ENCODE data around the gene TFF2.
A peak's percentile ranks its signal among the peaks of the same experiment; 100 is the strongest.

TFF2 gene

GRCh38 chr21:42362198-42362597 is 11.4 kb upstream of the TFF2 start:
- TF ChIP-seq EZH2phosphoT487 (IDR thresholded peaks at IDR 0.05; ENCODE audit: borderline replicate concordance): no peak
- no peak for TF ChIP-seq CTCF (conservative IDR thresholded peaks at IDR 0.05; ENCODE audit: low read length)
- no peaks in the 10 kb centered on the region for H3K36me3 ChIP-seq (ENCODE audit: insufficient read depth, low read length)
- no peaks in the 10 kb centered on the region for H3K79me2 ChIP-seq (ENCODE audit: insufficient read depth, low read length)
- H3K9me3 ChIP-seq (ENCODE audit: insufficient read depth, low read depth, low read length): no peaks in the 10 kb centered on the region
- no peak overlapping the region for H3K4me3 ChIP-seq (ENCODE audit: low read length, poor library complexity, severe bottlenecking)
- H3K9ac ChIP-seq (ENCODE audit: low read depth, low read length, poor library complexity, severe bottlenecking): no peak overlapping the region
- no peaks in the 10 kb centered on the region for H3K9me2 ChIP-seq (replicated peaks; ENCODE audit: low read depth, low read length)
- peaks cover 16% of the 10 kb centered on the region for H3K4me1 ChIP-seq (ENCODE audit: insufficient read depth, low read length, poor library complexity, severe bottlenecking)
- H3K4me2 ChIP-seq (ENCODE audit: low read depth, low read length, poor library complexity, severe bottlenecking): no peak overlapping the region
- H2AFZ ChIP-seq (ENCODE audit: low read length): no peak overlapping the region
- H4K20me1 ChIP-seq (ENCODE audit: insufficient read depth, low read length, poor library complexity, severe bottlenecking): no peaks in the 10 kb centered on the region
- H3F3A ChIP-seq (ENCODE audit: low read depth): no peaks in the 10 kb centered on the region
- no peaks in the 10 kb centered on the region for H3K27me3 ChIP-seq (ENCODE audit: insufficient read depth, low read length, poor library complexity, severe bottlenecking)

DNA sequence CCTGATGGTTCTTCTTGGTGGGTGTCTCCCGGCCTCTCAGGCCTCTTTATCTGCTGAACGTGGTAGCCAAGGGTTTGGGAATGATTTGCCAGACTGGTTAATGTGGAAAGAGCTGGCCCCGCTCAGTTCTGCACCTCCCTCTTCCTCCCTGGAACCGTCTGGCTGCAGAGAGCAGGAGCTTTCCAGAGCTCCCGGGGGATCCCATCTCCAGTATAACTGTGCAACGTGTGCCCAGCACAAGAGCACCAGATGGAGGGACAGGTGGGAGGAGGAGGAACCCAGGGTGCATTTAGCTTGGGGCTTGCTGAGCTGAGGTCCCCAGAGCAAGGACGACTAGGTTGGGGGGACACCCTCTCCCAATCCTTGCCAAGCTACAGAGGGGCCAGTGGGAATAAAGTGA is 10.5 kb upstream of the TFF2 start:
- Histone ChIP-seq H3K9ac (ENCODE audit: low read depth, low read length, poor library complexity, severe bottlenecking) (no peak overlapping the region), H3K4me2 (ENCODE audit: low read depth, low read length, poor library complexity, severe bottlenecking) (no peak overlapping the region), H3K27me3 (ENCODE audit: insufficient read depth, low read length, poor library complexity, severe bottlenecking) (no peaks in the 10 kb centered on the region), H3K9me3 (ENCODE audit: insufficient read depth, low read depth, low read length) (no peaks in the 10 kb centered on the region), H3K36me3 (ENCODE audit: insufficient read depth, low read length) (no peaks in the 10 kb centered on the region), H2AFZ (ENCODE audit: low read length) (no peak overlapping the region), H4K20me1 (ENCODE audit: insufficient read depth, low read length, poor library complexity, severe bottlenecking) (no peaks in the 10 kb centered on the region), H3K4me1 (ENCODE audit: insufficient read depth, low read length, poor library complexity, severe bottlenecking) (peaks cover 15% of the 10 kb centered on the region), H3K9me2 (replicated peaks; ENCODE audit: low read depth, low read length) (no peaks in the 10 kb centered on the region), H3F3A (ENCODE audit: low read depth) (no peaks in the 10 kb centered on the region), H3K4me3 (ENCODE audit: low read length, poor library complexity, severe bottlenecking) (no peak overlapping the region), H3K79me2 (ENCODE audit: insufficient read depth, low read length) (no peaks in the 10 kb centered on the region)
- no peak for TF ChIP-seq CTCF (conservative IDR thresholded peaks at IDR 0.05; ENCODE audit: low read length)
- TF ChIP-seq EZH2phosphoT487 (IDR thresholded peaks at IDR 0.05; ENCODE audit: borderline replicate concordance): no peak

DNA sequence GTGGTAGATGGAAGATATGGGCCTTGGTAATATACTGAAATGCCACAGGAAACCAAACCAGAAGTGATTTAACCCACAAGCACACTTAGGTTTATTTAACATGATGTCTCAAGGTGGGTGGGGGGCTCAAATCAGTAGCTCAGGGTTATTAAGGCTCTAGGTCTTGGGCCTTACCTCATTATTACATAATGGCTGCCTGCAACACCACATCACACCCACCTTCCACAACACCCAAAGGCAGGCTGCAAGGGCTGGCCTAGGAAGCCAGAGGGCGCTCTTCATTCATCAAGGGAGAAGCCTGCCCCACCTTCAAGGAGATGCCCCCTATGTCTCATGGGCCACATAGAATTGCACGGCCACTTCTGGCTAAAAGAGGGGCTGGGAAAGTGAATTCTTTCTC is 9.5 kb upstream of the TFF2 start:
- no peaks in the 10 kb centered on the region for H3K36me3 ChIP-seq (ENCODE audit: insufficient read depth, low read length)
- no peaks in the 10 kb centered on the region for H3K9me3 ChIP-seq (ENCODE audit: insufficient read depth, low read depth, low read length)
- H3K79me2 ChIP-seq (ENCODE audit: insufficient read depth, low read length): no peaks in the 10 kb centered on the region
- H4K20me1 ChIP-seq (ENCODE audit: insufficient read depth, low read length, poor library complexity, severe bottlenecking): no peaks in the 10 kb centered on the region
- H3K4me1 ChIP-seq (ENCODE audit: insufficient read depth, low read length, poor library complexity, severe bottlenecking): peaks cover 5% of the 10 kb centered on the region
- H3K9me2 ChIP-seq (replicated peaks; ENCODE audit: low read depth, low read length): no peaks in the 10 kb centered on the region
- H2AFZ ChIP-seq (ENCODE audit: low read length): no peak overlapping the region
- H3K4me3 ChIP-seq (ENCODE audit: low read length, poor library complexity, severe bottlenecking): no peak overlapping the region
- H3K9ac ChIP-seq (ENCODE audit: low read depth, low read length, poor library complexity, severe bottlenecking): no peak overlapping the region
- TF ChIP-seq EZH2phosphoT487 (IDR thresholded peaks at IDR 0.05; ENCODE audit: borderline replicate concordance) (no peak), CTCF (conservative IDR thresholded peaks at IDR 0.05; ENCODE audit: low read length) (peak; percentile 72)
- no peaks in the 10 kb centered on the region for H3K27me3 ChIP-seq (ENCODE audit: insufficient read depth, low read length, poor library complexity, severe bottlenecking)
- H3K4me2 ChIP-seq (ENCODE audit: low read depth, low read length, poor library complexity, severe bottlenecking): no peak overlapping the region
- H3F3A ChIP-seq (ENCODE audit: low read depth): no peaks in the 10 kb centered on the region

Data from Loucy (cell line).